ENCODE results near the gene PIK3R1. TPM values are rescaled to one million over a fixed set of nuclear protein-coding genes. Genes with fewer than 3 reads are reported as not detected.

The PIK3R1 gene
- total RNA-seq, 2 donors from 2014 or later: 29.8 to 30.2 TPM

DNA sequence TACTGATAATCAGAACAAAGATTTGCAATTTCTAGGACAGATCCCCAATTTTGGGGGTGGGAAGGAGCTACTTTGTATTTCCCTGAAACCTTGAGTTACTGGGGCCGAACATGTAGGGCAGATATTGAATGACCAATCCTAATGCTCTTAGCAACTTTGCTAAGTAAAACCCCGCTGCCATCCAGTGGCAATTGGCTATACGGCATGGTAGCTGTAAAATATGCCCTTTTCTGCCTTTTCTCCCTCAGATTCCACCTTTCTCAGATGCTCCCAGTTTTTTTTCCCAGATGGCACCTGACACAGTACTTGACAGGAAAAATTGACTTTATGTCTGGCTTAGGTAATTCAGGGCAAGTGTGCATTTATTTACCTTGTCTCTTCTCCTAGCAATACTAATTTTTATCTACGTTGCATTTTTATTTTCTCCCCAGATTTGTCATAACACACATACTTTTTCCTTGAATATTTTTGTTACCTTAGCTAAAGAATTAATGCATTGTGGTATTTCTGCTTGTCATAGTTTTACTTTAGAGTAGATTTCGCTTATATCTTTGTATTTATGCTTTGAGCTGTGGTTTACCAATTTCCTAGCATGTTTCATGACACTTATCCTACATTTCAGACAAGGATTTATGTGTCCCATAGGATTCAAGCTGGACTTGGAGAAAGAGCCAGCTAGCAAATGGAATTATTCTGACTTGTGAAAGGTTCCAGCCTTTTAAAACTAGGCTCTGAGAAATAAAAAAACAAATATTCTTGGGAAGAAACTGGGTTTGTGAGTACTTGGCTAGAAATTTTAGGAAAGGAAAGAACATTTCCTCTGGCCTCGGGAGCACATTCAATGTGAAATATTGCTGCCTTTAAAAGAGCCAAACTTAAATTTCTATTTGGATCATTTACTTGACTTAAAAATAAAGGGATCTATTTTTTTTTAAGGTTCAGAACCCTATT is 37.4 kb downstream of the PIK3R1 start:
- H3K9me3 Mint-ChIP-seq: no peaks in the 10 kb centered on the region
- Histone ChIP-seq H3K27me3 (ENCODE audit: control insufficient read depth, insufficient read depth, low read length, poor library complexity, severe bottlenecking) (no peaks in the 10 kb centered on the region), H3K9ac (ENCODE audit: extremely low read depth, low read length, poor library complexity, severe bottlenecking) (no peak overlapping the region), H3K36me3 (ENCODE audit: control insufficient read depth, insufficient read depth, low read length) (no peaks in the 10 kb centered on the region), H3K9me3 (ENCODE audit: control insufficient read depth, low read length) (no peaks in the 10 kb centered on the region), H3K27ac (ENCODE audit: low read depth, low read length) (no peak overlapping the region), H3K4me3 (ENCODE audit: low read length) (no peak overlapping the region), H3K4me1 (ENCODE audit: control insufficient read depth, insufficient read depth, low read length) (peaks cover 19% of the 10 kb centered on the region)
- DNase-seq: peak; percentile 84
- 61 to 66% methylated on average over 3 to 6 of the region's 6 CpGs for WGBS, 2 experiments (ENCODE audit: insufficient coverage in 1 of 2, insufficient read length in 1 of 2)
- TF ChIP-seq, protein P1, sequence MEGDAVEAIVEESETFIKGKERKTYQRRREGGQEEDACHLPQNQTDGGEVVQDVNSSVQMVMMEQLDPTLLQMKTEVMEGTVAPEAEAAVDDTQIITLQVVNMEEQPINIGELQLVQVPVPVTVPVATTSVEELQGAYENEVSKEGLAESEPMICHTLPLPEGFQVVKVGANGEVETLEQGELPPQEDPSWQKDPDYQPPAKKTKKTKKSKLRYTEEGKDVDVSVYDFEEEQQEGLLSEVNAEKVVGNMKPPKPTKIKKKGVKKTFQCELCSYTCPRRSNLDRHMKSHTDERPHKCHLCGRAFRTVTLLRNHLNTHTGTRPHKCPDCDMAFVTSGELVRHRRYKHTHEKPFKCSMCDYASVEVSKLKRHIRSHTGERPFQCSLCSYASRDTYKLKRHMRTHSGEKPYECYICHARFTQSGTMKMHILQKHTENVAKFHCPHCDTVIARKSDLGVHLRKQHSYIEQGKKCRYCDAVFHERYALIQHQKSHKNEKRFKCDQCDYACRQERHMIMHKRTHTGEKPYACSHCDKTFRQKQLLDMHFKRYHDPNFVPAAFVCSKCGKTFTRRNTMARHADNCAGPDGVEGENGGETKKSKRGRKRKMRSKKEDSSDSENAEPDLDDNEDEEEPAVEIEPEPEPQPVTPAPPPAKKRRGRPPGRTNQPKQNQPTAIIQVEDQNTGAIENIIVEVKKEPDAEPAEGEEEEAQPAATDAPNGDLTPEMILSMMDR (conservative IDR thresholded peaks at IDR 0.05): peak; percentile 92
- H3K4me1 Mint-ChIP-seq: peaks cover 47% of the 10 kb centered on the region
- H3K36me3 Mint-ChIP-seq (ENCODE audit: low read depth): no peaks in the 10 kb centered on the region
- no peaks in the 10 kb centered on the region for H3K27me3 Mint-ChIP-seq (ENCODE audit: insufficient read depth)
- H3K27ac Mint-ChIP-seq: no peak overlapping the region
- no peak overlapping the region for H3K4me3 Mint-ChIP-seq

DNA sequence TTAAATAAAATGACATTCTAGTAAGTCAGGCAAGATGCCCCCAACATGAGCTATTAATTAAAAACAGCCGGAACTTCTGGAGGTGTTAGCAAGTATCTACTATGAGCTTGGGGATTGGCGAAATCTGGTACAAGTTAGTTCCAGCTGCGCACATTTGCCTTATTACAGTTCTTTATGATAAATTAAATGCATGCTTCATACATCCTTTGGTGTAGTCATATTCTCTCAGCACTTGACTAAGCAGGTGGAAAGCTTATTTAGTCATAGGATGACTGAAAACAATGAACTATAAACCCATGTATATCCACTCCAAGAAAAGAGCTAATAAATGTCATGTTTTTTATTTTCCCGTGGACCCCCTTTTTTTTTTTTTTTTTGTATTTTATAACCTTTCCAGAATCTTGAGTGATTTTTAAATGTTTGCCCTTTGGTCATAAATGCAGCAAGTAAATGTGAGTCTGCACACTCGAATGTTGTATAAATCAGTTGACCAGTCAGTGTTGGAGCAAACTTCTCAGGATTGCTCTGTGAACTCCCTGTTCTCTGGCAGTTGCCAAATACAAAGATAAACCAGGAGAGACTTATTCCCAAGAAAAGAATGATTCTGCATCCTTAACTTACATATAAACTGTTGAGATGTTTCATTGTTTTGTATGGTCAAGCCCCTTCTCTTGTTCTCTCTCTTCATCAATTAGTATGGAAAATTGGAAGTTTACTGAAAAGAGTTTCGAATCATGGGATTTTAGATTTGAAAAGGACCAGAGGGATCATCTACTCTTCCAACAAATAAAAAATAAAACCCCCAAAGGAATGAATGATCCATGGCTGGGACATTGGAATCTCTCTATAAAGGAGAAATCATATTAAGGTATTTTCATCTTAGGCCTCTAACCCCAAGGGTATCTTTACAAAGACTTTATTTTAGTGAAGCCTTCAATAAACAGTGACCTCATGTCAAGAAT is 38.3 kb downstream of the PIK3R1 start:
- Mint-ChIP-seq H3K27me3 (ENCODE audit: insufficient read depth) (no peaks in the 10 kb centered on the region), H3K4me3 (no peak overlapping the region), H3K9me3 (no peaks in the 10 kb centered on the region), H3K27ac (no peak overlapping the region), H3K4me1 (peaks cover 40% of the 10 kb centered on the region), H3K36me3 (ENCODE audit: low read depth) (no peaks in the 10 kb centered on the region)
- H3K36me3 ChIP-seq (ENCODE audit: control insufficient read depth, insufficient read depth, low read length): no peaks in the 10 kb centered on the region
- H3K9ac ChIP-seq (ENCODE audit: extremely low read depth, low read length, poor library complexity, severe bottlenecking): no peak overlapping the region
- TF ChIP-seq, protein P1 (conservative IDR thresholded peaks at IDR 0.05): no peak
- no peak overlapping the region for H3K27ac ChIP-seq (ENCODE audit: low read depth, low read length)
- H3K4me1 ChIP-seq (ENCODE audit: control insufficient read depth, insufficient read depth, low read length): peaks cover 19% of the 10 kb centered on the region
- no peak overlapping the region for H3K4me3 ChIP-seq (ENCODE audit: low read length)
- DNase-seq: no peak
- no peaks in the 10 kb centered on the region for H3K9me3 ChIP-seq (ENCODE audit: control insufficient read depth, low read length)
- WGBS, 2 experiments (ENCODE audit: insufficient coverage in 1 of 2, insufficient read length in 1 of 2): 94 to 96% methylated on average over 2 to 5 of the region's 6 CpGs
- no peaks in the 10 kb centered on the region for H3K27me3 ChIP-seq (ENCODE audit: control insufficient read depth, insufficient read depth, low read length, poor library complexity, severe bottlenecking)

DNA sequence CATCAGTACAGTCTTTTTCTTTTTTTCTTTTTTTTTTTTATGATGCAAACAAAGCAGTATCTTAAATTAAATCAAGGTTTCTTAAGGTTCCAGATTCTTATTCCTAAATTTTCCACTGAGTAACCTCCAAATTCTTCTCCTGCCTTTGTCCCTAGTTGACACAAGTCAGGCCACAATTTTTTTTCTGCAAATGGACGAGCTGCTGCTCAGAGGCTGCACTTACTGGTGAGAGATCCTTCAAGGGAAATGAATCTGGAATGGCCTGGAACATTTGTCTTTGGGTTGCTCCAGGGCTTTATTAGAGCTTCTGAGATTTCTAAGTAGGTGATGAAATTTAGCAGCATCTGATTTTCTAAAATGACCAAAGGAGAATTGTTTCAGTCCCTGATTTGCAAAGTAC is 39.3 kb downstream of the PIK3R1 start:
- peaks cover 2% of the 10 kb centered on the region for H3K36me3 Mint-ChIP-seq (ENCODE audit: low read depth)
- H3K27me3 Mint-ChIP-seq (ENCODE audit: insufficient read depth): no peaks in the 10 kb centered on the region
- no peak overlapping the region for H3K27ac ChIP-seq (ENCODE audit: low read depth, low read length)
- no peak overlapping the region for H3K4me3 Mint-ChIP-seq
- no peaks in the 10 kb centered on the region for H3K9me3 ChIP-seq (ENCODE audit: control insufficient read depth, low read length)
- no peaks in the 10 kb centered on the region for H3K36me3 ChIP-seq (ENCODE audit: control insufficient read depth, insufficient read depth, low read length)
- TF ChIP-seq, protein P1 (conservative IDR thresholded peaks at IDR 0.05): no peak
- H3K4me1 Mint-ChIP-seq: peaks cover 31% of the 10 kb centered on the region
- H3K4me3 ChIP-seq (ENCODE audit: low read length): no peak overlapping the region
- H3K27ac Mint-ChIP-seq: no peak overlapping the region
- H3K9me3 Mint-ChIP-seq: no peaks in the 10 kb centered on the region
- WGBS, 2 experiments (ENCODE audit: insufficient coverage in 1 of 2, insufficient read length in 1 of 2): 97 to 100% methylated on average over 1 of the region's 1 CpG
- H3K27me3 ChIP-seq (ENCODE audit: control insufficient read depth, insufficient read depth, low read length, poor library complexity, severe bottlenecking): no peaks in the 10 kb centered on the region
- H3K4me1 ChIP-seq (ENCODE audit: control insufficient read depth, insufficient read depth, low read length): peaks cover 16% of the 10 kb centered on the region
- no peak overlapping the region for H3K9ac ChIP-seq (ENCODE audit: extremely low read depth, low read length, poor library complexity, severe bottlenecking)
- no peak for DNase-seq
